Measurements from ENCODE around the gene AASDH.

Gene AASDH

GRCh38 chr4:56303921-56304320 is 83.4 kb downstream of the AASDH start:
- TF ChIP-seq, protein P1, sequence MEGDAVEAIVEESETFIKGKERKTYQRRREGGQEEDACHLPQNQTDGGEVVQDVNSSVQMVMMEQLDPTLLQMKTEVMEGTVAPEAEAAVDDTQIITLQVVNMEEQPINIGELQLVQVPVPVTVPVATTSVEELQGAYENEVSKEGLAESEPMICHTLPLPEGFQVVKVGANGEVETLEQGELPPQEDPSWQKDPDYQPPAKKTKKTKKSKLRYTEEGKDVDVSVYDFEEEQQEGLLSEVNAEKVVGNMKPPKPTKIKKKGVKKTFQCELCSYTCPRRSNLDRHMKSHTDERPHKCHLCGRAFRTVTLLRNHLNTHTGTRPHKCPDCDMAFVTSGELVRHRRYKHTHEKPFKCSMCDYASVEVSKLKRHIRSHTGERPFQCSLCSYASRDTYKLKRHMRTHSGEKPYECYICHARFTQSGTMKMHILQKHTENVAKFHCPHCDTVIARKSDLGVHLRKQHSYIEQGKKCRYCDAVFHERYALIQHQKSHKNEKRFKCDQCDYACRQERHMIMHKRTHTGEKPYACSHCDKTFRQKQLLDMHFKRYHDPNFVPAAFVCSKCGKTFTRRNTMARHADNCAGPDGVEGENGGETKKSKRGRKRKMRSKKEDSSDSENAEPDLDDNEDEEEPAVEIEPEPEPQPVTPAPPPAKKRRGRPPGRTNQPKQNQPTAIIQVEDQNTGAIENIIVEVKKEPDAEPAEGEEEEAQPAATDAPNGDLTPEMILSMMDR (IDR thresholded peaks at IDR 0.05; ENCODE audit: insufficient read depth, low read depth, low read length, missing control alignments): no peak
- no peak for DNase-seq (ENCODE audit: low read depth)

GRCh38 chr4:56302760-56303159 is 84.5 kb downstream of the AASDH start:
- no peak for DNase-seq (ENCODE audit: low read depth)
- H3K4me3 ChIP-seq (ENCODE audit: low read length): no peak overlapping the region
- TF ChIP-seq, protein P1 (IDR thresholded peaks at IDR 0.05; ENCODE audit: insufficient read depth, low read depth, low read length, missing control alignments): no peak

More at GRCh38 chr4:56303921-56304320, 83.4 kb downstream of the AASDH start:
- no peak overlapping the region for H3K4me3 ChIP-seq (ENCODE audit: low read length)

DNA sequence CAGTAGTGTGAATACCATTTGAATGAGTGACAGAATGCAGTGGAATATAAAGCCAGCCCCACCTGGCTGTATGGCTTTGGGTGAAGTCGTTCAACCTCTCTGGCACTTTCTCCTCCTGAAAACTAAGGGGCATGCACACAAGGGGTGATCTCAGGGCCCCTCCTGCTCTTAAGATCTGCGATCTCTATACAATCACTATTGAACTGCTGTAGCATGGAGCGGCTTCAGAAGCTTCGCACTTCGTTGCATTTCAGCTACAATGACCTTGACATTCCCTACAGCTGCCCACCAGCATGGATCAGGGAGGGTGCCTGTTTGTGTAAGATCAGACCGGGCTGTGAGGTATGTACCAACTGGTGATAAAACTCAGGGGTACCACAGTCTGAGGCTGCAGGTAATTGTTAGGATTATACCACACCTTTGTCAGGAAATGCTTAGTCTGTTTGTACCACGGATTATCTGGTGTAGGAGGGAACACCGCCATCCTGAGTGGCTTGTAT is 85.2 kb downstream of the AASDH start:
- TF ChIP-seq, protein P1 (IDR thresholded peaks at IDR 0.05; ENCODE audit: insufficient read depth, low read depth, low read length, missing control alignments): no peak
- H3K4me3 ChIP-seq (ENCODE audit: low read length): no peak overlapping the region
- no peak for DNase-seq (ENCODE audit: low read depth)

DNA sequence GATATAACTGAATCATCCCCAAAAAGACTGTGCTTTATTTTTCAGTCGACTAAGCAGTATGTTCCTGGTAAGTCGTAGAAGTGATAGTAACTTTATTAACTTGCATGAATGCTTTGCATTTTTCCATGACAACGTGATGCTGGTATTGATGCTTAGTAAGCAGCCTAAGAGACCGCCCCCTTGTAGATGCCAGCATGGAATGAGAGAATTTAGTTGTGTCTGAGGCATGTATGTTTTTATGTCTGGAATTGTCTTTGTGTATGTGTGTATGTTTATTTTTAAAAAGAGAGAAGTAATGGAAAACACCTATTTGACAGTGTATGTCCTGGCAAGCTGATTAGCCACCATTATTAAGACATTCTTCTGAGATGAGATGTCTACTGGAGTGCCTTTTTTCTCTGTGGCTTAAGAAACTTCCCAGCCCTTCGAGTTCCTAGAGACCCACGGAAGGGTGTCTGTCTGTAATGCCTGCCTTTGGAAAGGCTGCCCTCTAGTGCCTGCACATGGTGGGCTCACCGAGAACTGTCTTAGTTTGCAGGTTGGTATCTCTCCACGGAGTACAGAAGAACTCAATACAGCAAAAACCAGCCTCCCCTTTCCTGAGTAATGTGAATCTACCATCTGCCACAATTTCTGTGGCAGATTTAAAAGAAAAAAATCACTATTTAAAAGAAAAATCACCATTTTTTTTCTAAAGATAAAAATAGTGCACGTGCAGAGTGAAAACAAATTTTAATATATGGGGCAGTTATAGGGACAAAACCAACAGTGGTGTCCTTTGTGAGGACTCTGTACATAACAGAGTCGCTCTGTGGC is 85.9 kb downstream of the AASDH start:
- DNase-seq (ENCODE audit: low read depth): peak; percentile 83
- no peak overlapping the region for H3K4me3 ChIP-seq (ENCODE audit: low read length)
- TF ChIP-seq, protein P1 (IDR thresholded peaks at IDR 0.05; ENCODE audit: insufficient read depth, low read depth, low read length, missing control alignments): peak; percentile 82

GRCh38 chr4:56298236-56298635 is 89.1 kb downstream of the AASDH start:
- TF ChIP-seq, protein P1 (IDR thresholded peaks at IDR 0.05; ENCODE audit: insufficient read depth, low read depth, low read length, missing control alignments): no peak

GRCh38 chr4:56297776-56298175 is 89.5 kb downstream of the AASDH start:
- H3K4me3 ChIP-seq (ENCODE audit: low read length): no peak overlapping the region
- DNase-seq (ENCODE audit: low read depth): no peak
- TF ChIP-seq, protein P1 (IDR thresholded peaks at IDR 0.05; ENCODE audit: insufficient read depth, low read depth, low read length, missing control alignments): no peak

More at GRCh38 chr4:56298236-56298635, 89.1 kb downstream of the AASDH start:
- no peak overlapping the region for H3K4me3 ChIP-seq (ENCODE audit: low read length)
- no peak for DNase-seq (ENCODE audit: low read depth)

Data from epithelial cell of esophagus (primary cell).